GM12878 (cell line): ENCODE data around the gene MBTPS2. TPM values are rescaled to one million over a fixed set of nuclear protein-coding genes. Genes with fewer than 3 reads are reported as not detected.

Source experiments
- ATAC-seq: fragments of 200-7000 bp; cut with Tn5 transposase; 3 replicates; pipeline ENCODE4 v1.9.1; 2020; ENCODE audit warnings: mild to moderate bottlenecking, moderate library complexity
- BruUV-seq: library from RNA; stranded (reverse); fragments of 400-500 nt; replicated peaks from 2 replicates; lab custom pipeline; 2021; lab: Mats Ljungman, UMichigan
- CTCF ChIA-PET: fragments of 300-600 bp; sonication (Branson Sonifier 250); formaldehyde crosslinking; extraction: SDS; loops from one replicate; lab custom pipeline; 2021; ENCODE audit warnings: inconsistent platforms; lab: Yijun Ruan, JAX
- POLR2A ChIA-PET: fragments of 350-600 bp; formaldehyde crosslinking; extraction: SDS; loops from one replicate; lab custom pipeline; 2021; ENCODE audit warnings: inconsistent platforms; lab: Charles Lee
- RAD21 ChIA-PET: fragments of 300-600 bp; sonication (Branson Sonifier 250); formaldehyde crosslinking; loops from one replicate; lab custom pipeline; 2023; ENCODE audit warnings: antibody characterized with exemption; ENCODE audit not compliant: unreplicated experiment; lab: Charles Lee
- SMC1A ChIA-PET: fragments of 300-600 bp; sonication (Branson Sonifier 250); formaldehyde crosslinking; loops from one replicate; lab custom pipeline; 2023; ENCODE audit not compliant: unreplicated experiment, uncharacterized antibody; lab: Charles Lee
- DNase-seq: peaks from one replicate; pipeline ENCODE4 v3.0.0-alpha.2; 2011; ENCODE audit warnings: low read depth, low spot score
- FAIRE-seq: peaks from 3 replicates; lab custom pipeline; 2011; peaks lifted over from hg19 to GRCh38; lab: Jason Lieb, UNC
- H2AFZ ChIP-seq: 2 replicates; pipeline ENCODE4 v1.6.0; 2011; ENCODE audit warnings: low read depth, low read length, control low read depth; ENCODE audit not compliant: control insufficient read depth
- H3K27ac ChIP-seq: 2 replicates; pipeline ENCODE4 v1.5.1; 2011; ENCODE audit warnings: control low read depth; ENCODE audit not compliant: control insufficient read depth, insufficient read depth
- H3K27me3 ChIP-seq, 2 experiments: replicated peaks in 1 of 2; 2 replicates each; pipeline versions ENCODE4 v1.6.0 to v1.6.1; 2011; ENCODE audit warnings: low read length in 1 of 2; ENCODE audit not compliant: control insufficient read depth in 2 of 2, insufficient read depth in 2 of 2
- H3K36me3 ChIP-seq, 2 experiments: 2 replicates each; pipeline ENCODE4 v1.5.1; 2011; ENCODE audit warnings: low read length in 1 of 2; ENCODE audit not compliant: control insufficient read depth in 2 of 2, insufficient read depth in 2 of 2
- H3K4me1 ChIP-seq: 2 replicates; pipeline ENCODE4 v1.6.1; 2011; ENCODE audit warnings: mild to moderate bottlenecking, low read length, moderate library complexity, mixed read lengths; ENCODE audit not compliant: control insufficient read depth, insufficient read depth
- H3K4me2 ChIP-seq: 2 replicates; pipeline ENCODE4 v1.6.0; 2011; ENCODE audit warnings: control low read depth; ENCODE audit not compliant: control insufficient read depth, insufficient read depth
- H3K4me3 ChIP-seq: fragments of 200-600 bp; sonication (generic); 2 replicates; pipeline ENCODE4 v1.5.1; 2016
- H3K79me2 ChIP-seq: 2 replicates; pipeline ENCODE4 v1.6.0; 2011; ENCODE audit warnings: low read length; ENCODE audit not compliant: control insufficient read depth, insufficient read depth
- H3K9ac ChIP-seq: 2 replicates; pipeline ENCODE4 v1.8.0; 2011; ENCODE audit warnings: low read length, control low read depth, mixed read lengths; ENCODE audit not compliant: control insufficient read depth, insufficient read depth
- H3K9me3 ChIP-seq: replicated peaks from 3 replicates; pipeline ENCODE4 v1.5.1; 2011; ENCODE audit warnings: mild to moderate bottlenecking, low read length; ENCODE audit not compliant: control insufficient read depth, insufficient read depth
- H4K20me1 ChIP-seq: 2 replicates; pipeline ENCODE4 v1.6.0; 2011; ENCODE audit not compliant: control insufficient read depth, insufficient read depth
- BCL11A ChIP-seq: IDR thresholded peaks from 2 replicates; pipeline ENCODE4 v1.6.1; 2011; ENCODE audit warnings: low read depth, low read length
- CBX5 ChIP-seq: sonication (generic); IDR thresholded peaks from 2 replicates; pipeline ENCODE4 v1.6.1; 2016; ENCODE audit warnings: low read depth, moderate library complexity, mild to moderate bottlenecking, inconsistent platforms
- FOXM1 ChIP-seq: IDR thresholded peaks from 2 replicates; pipeline ENCODE4 v1.6.1; 2012; ENCODE audit warnings: low read depth, mild to moderate bottlenecking, inconsistent platforms, low read length, moderate library complexity
- GABPA ChIP-seq: IDR thresholded peaks from 2 replicates; pipeline ENCODE4 v1.6.1; 2014; ENCODE audit warnings: antibody characterized with exemption, low read depth, mild to moderate bottlenecking, inconsistent platforms
- MTA3 ChIP-seq: IDR thresholded peaks from 2 replicates; pipeline ENCODE4 v1.6.1; 2012; ENCODE audit warnings: low read length, inconsistent platforms, borderline replicate concordance
- NFYA ChIP-seq: IDR thresholded peaks from 2 replicates; pipeline ENCODE4 v1.6.1; 2011; ENCODE audit warnings: low read depth, mild to moderate bottlenecking, low read length, improper control_type of control experiment, borderline replicate concordance
- SMC3 ChIP-seq: IDR thresholded peaks from 2 replicates; pipeline ENCODE4 v1.6.1; 2011; ENCODE audit warnings: low read length, improper control_type of control experiment, borderline replicate concordance
- SREBF1 ChIP-seq: IDR thresholded peaks from 2 replicates; pipeline ENCODE4 v1.6.1; 2012; ENCODE audit warnings: mild to moderate bottlenecking, low read length
- STAT3 ChIP-seq: IDR thresholded peaks from 2 replicates; pipeline ENCODE4 v1.6.1; 2011; ENCODE audit warnings: low read depth, low read length, improper control_type of control experiment
- WGBS: methylation state at CpG from one replicate; pipeline ENCODE4 v1.1.6; 2016; ENCODE audit warnings: low lambda C conversion rate; ENCODE audit not compliant: insufficient replicate concordance, insufficient coverage; ENCODE audit errors: missing lambda C conversion rate; 5-methylcytosine and 5-hydroxymethylcytosine counted together
- in situ Hi-C: fragments of 300-500 bp; cut with MboI; formaldehyde crosslinking; loops from 9 replicates; pipeline ENCODE4 v1.14.3; 2018; ENCODE audit warnings: mixed read lengths
- intact Hi-C: fragments of 100-400 bp; cut with micrococcal nuclease; formaldehyde crosslinking; loops from one replicate; pipeline ENCODE4 v1.14.2; 2022; ENCODE audit not compliant: unreplicated experiment
- polyA plus RNA-seq, 11 experiments: library from polyadenylated mRNA; depleted of rRNA in 4 of 11; unstranded in 6 of 11; stranded (reverse) in 5 of 11; fragments of >200 nt; fragmentation: Nextera tagmentation in 4 of 11; fragmentation: Illumina TruSeq in 1 of 11; extraction: Ambion mirVana in 4 of 11; extraction: Trizol in 1 of 11; gene quantifications; 1 replicate in 1 of 11; 2 replicates in 10 of 11; pipeline versions ENCODE4 v1.2.1 to v1.2.3, GENCODE V29; 2011 to 2016; ENCODE audit warnings: inconsistent platforms in 2 of 11, missing spikeins in 2 of 11, low read depth in 1 of 11
- total RNA-seq, 4 experiments: library from RNA; depleted of rRNA in 3 of 4; stranded (reverse); fragments of >200 nt in 3 of 4; fragmentation: Illumina TruSeq in 1 of 4; extraction: Trizol in 1 of 4; gene quantifications; 2 replicates each; pipeline versions ENCODE4 v1.2.1 to v1.2.3, GENCODE V29; 2013 to 2021
- TF ChIP-seq, protein P1 (sequence below): fragments of 450-650 bp; IDR thresholded peaks from 2 replicates; pipeline ENCODE4 v1.6.1; 2017; ENCODE audit warnings: mild to moderate bottlenecking, moderate library complexity
- TF ChIP-seq, protein P2 (sequence below): IDR thresholded peaks from 2 replicates; pipeline ENCODE4 v1.6.1; 2012; ENCODE audit warnings: low read depth, low read length, improper control_type of control experiment
- TF ChIP-seq, protein P3 (sequence below): fragments of 450-650 bp; formaldehyde crosslinking; IDR thresholded peaks from 2 replicates; pipeline ENCODE4 v1.4.0; 2022; ENCODE audit warnings: mild to moderate bottlenecking, moderate library complexity
- TF ChIP-seq, protein P4 (sequence below): fragments of 450-650 bp; IDR thresholded peaks from 2 replicates; pipeline ENCODE4 v1.6.1; 2018; ENCODE audit warnings: mild to moderate bottlenecking, low read depth, moderate library complexity; ENCODE audit not compliant: partially characterized antibody

Gene MBTPS2
- total and polyA plus RNA-seq, 10 of the 15 experiments (the other 5 are each of a cell fraction or from before 2014, with no cell fraction given), result 2.6 to 11.0 (median 8.0) TPM

DNA sequence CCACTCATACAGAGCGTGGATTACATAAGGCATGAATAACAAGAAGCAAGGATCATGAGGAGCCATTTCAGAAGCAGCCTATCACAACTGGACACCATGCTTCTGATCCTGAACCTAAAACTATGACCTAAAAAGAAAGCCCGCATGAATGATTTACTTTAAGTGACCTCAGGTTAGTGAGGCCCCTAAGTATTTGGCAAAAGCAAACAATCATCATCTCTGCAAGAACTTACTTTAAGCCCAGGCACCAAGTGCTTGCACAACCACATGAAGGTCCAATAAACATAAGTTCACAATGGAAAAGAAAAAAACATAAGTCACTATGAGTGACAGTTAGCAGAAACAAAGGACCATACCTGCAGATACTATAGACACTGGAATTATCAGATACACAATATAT, 7.9 kb upstream of the MBTPS2 start:
- WGBS, result 64% methylated on average over 2 of the region's 2 CpGs
- ChIA-PET SMC1A (no interaction called here), POLR2A (no interaction called here)

More for the DNA sequence above, 7.9 kb upstream of the MBTPS2 start:
- TF ChIP-seq, protein P1, sequence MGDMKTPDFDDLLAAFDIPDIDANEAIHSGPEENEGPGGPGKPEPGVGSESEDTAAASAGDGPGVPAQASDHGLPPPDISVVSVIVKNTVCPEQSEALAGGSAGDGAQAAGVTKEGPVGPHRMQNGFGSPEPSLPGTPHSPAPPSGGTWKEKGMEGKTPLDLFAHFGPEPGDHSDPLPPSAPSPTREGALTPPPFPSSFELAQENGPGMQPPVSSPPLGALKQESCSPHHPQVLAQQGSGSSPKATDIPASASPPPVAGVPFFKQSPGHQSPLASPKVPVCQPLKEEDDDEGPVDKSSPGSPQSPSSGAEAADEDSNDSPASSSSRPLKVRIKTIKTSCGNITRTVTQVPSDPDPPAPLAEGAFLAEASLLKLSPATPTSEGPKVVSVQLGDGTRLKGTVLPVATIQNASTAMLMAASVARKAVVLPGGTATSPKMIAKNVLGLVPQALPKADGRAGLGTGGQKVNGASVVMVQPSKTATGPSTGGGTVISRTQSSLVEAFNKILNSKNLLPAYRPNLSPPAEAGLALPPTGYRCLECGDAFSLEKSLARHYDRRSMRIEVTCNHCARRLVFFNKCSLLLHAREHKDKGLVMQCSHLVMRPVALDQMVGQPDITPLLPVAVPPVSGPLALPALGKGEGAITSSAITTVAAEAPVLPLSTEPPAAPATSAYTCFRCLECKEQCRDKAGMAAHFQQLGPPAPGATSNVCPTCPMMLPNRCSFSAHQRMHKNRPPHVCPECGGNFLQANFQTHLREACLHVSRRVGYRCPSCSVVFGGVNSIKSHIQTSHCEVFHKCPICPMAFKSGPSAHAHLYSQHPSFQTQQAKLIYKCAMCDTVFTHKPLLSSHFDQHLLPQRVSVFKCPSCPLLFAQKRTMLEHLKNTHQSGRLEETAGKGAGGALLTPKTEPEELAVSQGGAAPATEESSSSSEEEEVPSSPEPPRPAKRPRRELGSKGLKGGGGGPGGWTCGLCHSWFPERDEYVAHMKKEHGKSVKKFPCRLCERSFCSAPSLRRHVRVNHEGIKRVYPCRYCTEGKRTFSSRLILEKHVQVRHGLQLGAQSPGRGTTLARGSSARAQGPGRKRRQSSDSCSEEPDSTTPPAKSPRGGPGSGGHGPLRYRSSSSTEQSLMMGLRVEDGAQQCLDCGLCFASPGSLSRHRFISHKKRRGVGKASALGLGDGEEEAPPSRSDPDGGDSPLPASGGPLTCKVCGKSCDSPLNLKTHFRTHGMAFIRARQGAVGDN, result no peak
- TF ChIP-seq STAT3 (no peak), GABPA (no peak), SMC3 (no peak), FOXM1 (no peak), NFYA (no peak), SREBF1 (no peak), BCL11A (no peak), MTA3 (no peak), CBX5 (no peak)
- TF ChIP-seq, protein P2, sequence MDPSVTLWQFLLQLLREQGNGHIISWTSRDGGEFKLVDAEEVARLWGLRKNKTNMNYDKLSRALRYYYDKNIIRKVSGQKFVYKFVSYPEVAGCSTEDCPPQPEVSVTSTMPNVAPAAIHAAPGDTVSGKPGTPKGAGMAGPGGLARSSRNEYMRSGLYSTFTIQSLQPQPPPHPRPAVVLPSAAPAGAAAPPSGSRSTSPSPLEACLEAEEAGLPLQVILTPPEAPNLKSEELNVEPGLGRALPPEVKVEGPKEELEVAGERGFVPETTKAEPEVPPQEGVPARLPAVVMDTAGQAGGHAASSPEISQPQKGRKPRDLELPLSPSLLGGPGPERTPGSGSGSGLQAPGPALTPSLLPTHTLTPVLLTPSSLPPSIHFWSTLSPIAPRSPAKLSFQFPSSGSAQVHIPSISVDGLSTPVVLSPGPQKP, result no peak
- TF ChIP-seq, protein P3, sequence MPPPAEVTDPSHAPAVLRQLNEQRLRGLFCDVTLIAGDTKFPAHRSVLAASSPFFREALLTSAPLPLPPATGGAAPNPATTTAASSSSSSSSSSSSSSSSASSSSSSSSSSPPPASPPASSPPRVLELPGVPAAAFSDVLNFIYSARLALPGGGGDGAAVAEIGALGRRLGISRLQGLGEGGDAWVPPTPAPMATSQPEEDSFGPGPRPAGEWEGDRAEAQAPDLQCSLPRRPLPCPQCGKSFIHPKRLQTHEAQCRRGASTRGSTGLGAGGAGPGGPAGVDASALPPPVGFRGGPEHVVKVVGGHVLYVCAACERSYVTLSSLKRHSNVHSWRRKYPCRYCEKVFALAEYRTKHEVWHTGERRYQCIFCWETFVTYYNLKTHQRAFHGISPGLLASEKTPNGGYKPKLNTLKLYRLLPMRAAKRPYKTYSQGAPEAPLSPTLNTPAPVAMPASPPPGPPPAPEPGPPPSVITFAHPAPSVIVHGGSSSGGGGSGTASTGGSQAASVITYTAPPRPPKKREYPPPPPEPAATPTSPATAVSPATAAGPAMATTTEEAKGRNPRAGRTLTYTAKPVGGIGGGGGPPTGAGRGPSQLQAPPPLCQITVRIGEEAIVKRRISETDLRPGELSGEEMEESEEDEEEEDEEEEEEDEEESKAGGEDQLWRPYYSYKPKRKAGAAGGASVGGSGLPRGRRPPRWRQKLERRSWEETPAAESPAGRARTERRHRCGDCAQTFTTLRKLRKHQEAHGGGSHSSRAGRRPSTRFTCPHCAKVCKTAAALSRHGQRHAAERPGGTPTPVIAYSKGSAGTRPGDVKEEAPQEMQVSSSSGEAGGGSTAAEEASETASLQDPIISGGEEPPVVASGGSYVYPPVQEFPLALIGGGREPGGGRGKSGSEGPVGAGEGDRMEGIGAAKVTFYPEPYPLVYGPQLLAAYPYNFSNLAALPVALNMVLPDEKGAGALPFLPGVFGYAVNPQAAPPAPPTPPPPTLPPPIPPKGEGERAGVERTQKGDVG (CRISPR knock-in tag), result no peak
- TF ChIP-seq, protein P4, sequence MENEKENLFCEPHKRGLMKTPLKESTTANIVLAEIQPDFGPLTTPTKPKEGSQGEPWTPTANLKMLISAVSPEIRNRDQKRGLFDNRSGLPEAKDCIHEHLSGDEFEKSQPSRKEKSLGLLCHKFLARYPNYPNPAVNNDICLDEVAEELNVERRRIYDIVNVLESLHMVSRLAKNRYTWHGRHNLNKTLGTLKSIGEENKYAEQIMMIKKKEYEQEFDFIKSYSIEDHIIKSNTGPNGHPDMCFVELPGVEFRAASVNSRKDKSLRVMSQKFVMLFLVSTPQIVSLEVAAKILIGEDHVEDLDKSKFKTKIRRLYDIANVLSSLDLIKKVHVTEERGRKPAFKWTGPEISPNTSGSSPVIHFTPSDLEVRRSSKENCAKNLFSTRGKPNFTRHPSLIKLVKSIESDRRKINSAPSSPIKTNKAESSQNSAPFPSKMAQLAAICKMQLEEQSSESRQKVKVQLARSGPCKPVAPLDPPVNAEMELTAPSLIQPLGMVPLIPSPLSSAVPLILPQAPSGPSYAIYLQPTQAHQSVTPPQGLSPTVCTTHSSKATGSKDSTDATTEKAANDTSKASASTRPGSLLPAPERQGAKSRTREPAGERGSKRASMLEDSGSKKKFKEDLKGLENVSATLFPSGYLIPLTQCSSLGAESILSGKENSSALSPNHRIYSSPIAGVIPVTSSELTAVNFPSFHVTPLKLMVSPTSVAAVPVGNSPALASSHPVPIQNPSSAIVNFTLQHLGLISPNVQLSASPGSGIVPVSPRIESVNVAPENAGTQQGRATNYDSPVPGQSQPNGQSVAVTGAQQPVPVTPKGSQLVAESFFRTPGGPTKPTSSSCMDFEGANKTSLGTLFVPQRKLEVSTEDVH, result no peak
- DNase-seq (no peak), ATAC-seq (no peak), FAIRE-seq (no peak)
- H3K4me1 ChIP-seq, result no peaks in the 10 kb centered on the region
- H2AFZ ChIP-seq, result no peak overlapping the region
- intact Hi-C loops, result no loop called here
- no peaks in the 10 kb centered on the region for H3K79me2 ChIP-seq
- RAD21 ChIA-PET, result no interaction called here
- no peaks in the 10 kb centered on the region for H3K36me3 ChIP-seq
- H3K4me2 ChIP-seq, result no peak overlapping the region
- CTCF ChIA-PET, result no interaction called here
- H3K27me3 ChIP-seq, result no peaks in the 10 kb centered on the region
- H3K9ac ChIP-seq, result no peak overlapping the region
- no TSS peak for BruUV-seq
- H3K9me3 ChIP-seq, result no peaks in the 10 kb centered on the region
- H3K4me3 ChIP-seq, result no peak overlapping the region
- no peaks in the 10 kb centered on the region for H4K20me1 ChIP-seq
- no peak overlapping the region for H3K27ac ChIP-seq
- in situ Hi-C loops, result no loop called here
